SK-N-SH treated with all-trans-retinoic acid at 6 μM for 48 hours (cell line): Measurements from ENCODE around the gene UBA6.

Experiments used
- CSDC2 ChIP-seq: fragments of 250-450 bp; sonication (Bioruptor Pico); IDR thresholded peaks from 2 replicates; pipeline ENCODE4 v1.5.0; 2020; ENCODE audit warnings: mild to moderate bottlenecking, moderate library complexity
- OSR1 ChIP-seq: fragments of 250-450 bp; sonication (Bioruptor Pico); IDR thresholded peaks from 2 replicates; pipeline ENCODE4 v1.8.0; 2022; ENCODE audit warnings: moderate library complexity, mild to moderate bottlenecking, inconsistent platforms
- ZFP30 ChIP-seq: fragments of 450-650 bp; formaldehyde crosslinking; IDR thresholded peaks from 2 replicates; pipeline ENCODE4 v1.5.0; 2022; ENCODE audit warnings: mild to moderate bottlenecking, moderate library complexity

- TF ChIP-seq CSDC2 (CRISPR knock-in tag) (no peak), OSR1 (no peak), ZFP30 (CRISPR knock-in tag) (no peak)
Observed at GRCh38 chr4:67659065-67659464, 41.9 kb downstream of the UBA6 start.
